OCI-LY3 (cell line): ENCODE results near the gene PLEKHA3.

Source experiments
- H2AFZ ChIP-seq: fragments of 200-600, 300-600 bp; shearing (Covaris generic); 2 replicates; pipeline ENCODE4 v1.6.0; 2014; ENCODE audit warnings: antibody characterized with exemption, low read depth, low read length
- H3K27ac ChIP-seq: fragments of 200-600, 300-600 bp; sonication (generic); 2 replicates; pipeline ENCODE4 v1.5.1; 2014; ENCODE audit warnings: mild to moderate bottlenecking, low read length, moderate library complexity, mixed read lengths
- H3K27me3 ChIP-seq: fragments of 200-600, 300-600 bp; sonication (generic); 2 replicates; pipeline ENCODE4 v1.6.1; 2014; ENCODE audit warnings: low read depth, low read length, mixed read lengths
- H3K36me3 ChIP-seq: fragments of 200-600, 300-600 bp; sonication (generic); replicated peaks from 2 replicates; pipeline ENCODE3; 2014; ENCODE audit warnings: low read depth, low read length, mixed read lengths
- H3K4me1 ChIP-seq: fragments of 300-600, 200-600 bp; sonication (generic); 2 replicates; pipeline ENCODE4 v1.6.1; 2014; ENCODE audit warnings: low read length, mixed read lengths
- H3K4me2 ChIP-seq: fragments of 200-600, 300-600 bp; sonication (generic); 2 replicates; pipeline ENCODE4 v1.6.1; 2014; ENCODE audit warnings: low read length, mixed read lengths
- H3K4me3 ChIP-seq: fragments of 300-600, 200-600 bp; sonication (generic); 2 replicates; pipeline ENCODE4 v1.5.1; 2014; ENCODE audit warnings: antibody characterized with exemption, mild to moderate bottlenecking, low read length, moderate library complexity
- H3K79me2 ChIP-seq: fragments of 300-600, 200-600 bp; shearing (Covaris generic); 2 replicates; pipeline ENCODE4 v1.6.1; 2014; ENCODE audit warnings: mild to moderate bottlenecking, low read length, mixed read lengths
- H3K9ac ChIP-seq: fragments of 300-600, 200-600 bp; shearing (Covaris generic); 2 replicates; pipeline ENCODE4 v1.6.0; 2014; ENCODE audit warnings: mild to moderate bottlenecking, low read length, moderate library complexity
- H3K9me3 ChIP-seq: fragments of 200-600, 300-600 bp; shearing (Covaris generic); 2 replicates; pipeline ENCODE4 v1.6.1; 2014; ENCODE audit warnings: low read length, mixed read lengths; ENCODE audit not compliant: insufficient read depth
- H4K20me1 ChIP-seq: fragments of 200-600, 300-600 bp; sonication (generic); 2 replicates; pipeline ENCODE4 v1.6.1; 2016; ENCODE audit warnings: low read length, mixed read lengths; ENCODE audit not compliant: insufficient read depth
- EZH2phosphoT487 ChIP-seq: fragments of 200-600 bp; shearing (Covaris generic); IDR thresholded peaks from 2 replicates; pipeline ENCODE4 v1.6.1; 2018; ENCODE audit warnings: antibody characterized with exemption, mixed run types, low read depth
- TF ChIP-seq, protein P1 (sequence below): fragments of 200-600, 300-600 bp; sonication (generic); IDR thresholded peaks from 2 replicates; pipeline ENCODE4 v1.5.1; 2014; ENCODE audit warnings: antibody characterized with exemption, low read length, low read depth

The PLEKHA3 gene

DNA sequence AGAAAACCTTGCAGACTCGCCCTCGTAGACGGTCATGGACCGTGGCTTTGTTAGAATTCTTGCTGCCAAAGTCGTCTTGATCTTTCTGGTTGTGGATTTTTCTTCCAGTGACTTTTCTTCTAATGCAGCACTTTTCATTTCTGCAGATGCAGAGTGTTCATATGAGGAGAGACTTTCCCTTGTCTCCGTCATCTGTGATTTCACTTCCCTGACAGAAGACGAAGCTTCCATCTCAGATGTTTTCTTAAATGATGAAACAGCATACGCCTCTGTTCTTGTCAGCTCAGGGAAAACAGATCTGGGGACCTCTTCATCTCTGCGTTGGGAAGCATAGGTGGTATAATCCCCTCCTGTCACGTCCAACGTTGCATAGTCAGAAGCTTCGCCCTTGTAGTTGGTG lies 50.9 kb downstream of the PLEKHA3 start:
- Histone ChIP-seq H3K36me3 (peaks cover 54% of the 10 kb centered on the region), H3K9me3 (no peaks in the 10 kb centered on the region), H4K20me1 (peaks cover 38% of the 10 kb centered on the region; the same call in 1 of the 2 replicates), H3K9ac (peak overlapping the region; percentile 76), H3K4me3 (peak overlapping the region; percentile 78), H3K27ac (peak overlapping the region; percentile 92), H2AFZ (no peak overlapping the region), H3K27me3 (no peaks in the 10 kb centered on the region), H3K4me1 (peaks cover 53% of the 10 kb centered on the region), H3K4me2 (peak overlapping the region; percentile 98), H3K79me2 (peaks cover 65% of the 10 kb centered on the region)
- TF ChIP-seq, protein P1, sequence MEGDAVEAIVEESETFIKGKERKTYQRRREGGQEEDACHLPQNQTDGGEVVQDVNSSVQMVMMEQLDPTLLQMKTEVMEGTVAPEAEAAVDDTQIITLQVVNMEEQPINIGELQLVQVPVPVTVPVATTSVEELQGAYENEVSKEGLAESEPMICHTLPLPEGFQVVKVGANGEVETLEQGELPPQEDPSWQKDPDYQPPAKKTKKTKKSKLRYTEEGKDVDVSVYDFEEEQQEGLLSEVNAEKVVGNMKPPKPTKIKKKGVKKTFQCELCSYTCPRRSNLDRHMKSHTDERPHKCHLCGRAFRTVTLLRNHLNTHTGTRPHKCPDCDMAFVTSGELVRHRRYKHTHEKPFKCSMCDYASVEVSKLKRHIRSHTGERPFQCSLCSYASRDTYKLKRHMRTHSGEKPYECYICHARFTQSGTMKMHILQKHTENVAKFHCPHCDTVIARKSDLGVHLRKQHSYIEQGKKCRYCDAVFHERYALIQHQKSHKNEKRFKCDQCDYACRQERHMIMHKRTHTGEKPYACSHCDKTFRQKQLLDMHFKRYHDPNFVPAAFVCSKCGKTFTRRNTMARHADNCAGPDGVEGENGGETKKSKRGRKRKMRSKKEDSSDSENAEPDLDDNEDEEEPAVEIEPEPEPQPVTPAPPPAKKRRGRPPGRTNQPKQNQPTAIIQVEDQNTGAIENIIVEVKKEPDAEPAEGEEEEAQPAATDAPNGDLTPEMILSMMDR: no peak
- TF ChIP-seq EZH2phosphoT487: no peak

DNA sequence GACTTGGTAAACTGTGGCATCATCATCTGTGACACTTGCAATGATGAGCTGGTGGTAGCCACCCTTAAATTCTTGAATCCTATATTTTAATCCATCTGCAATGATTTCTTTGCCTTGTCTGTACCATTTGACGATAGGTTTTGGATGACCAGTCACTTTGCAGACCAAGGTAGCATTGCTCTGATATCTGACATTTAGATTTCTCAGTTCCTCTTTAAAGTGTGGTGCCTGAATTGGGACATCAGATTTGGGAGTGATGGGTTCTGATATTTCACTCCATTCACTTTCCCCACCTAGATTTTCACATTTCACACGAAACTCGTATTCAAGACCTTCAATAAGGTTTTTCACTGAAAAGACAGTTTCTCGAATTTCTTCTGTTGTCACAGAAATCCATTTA lies 55.8 kb downstream of the PLEKHA3 start:
- peaks cover 79% of the 10 kb centered on the region for H3K36me3 ChIP-seq
- H3K9me3 ChIP-seq: no peaks in the 10 kb centered on the region
- peaks cover 19% of the 10 kb centered on the region for H3K4me1 ChIP-seq

DNA sequence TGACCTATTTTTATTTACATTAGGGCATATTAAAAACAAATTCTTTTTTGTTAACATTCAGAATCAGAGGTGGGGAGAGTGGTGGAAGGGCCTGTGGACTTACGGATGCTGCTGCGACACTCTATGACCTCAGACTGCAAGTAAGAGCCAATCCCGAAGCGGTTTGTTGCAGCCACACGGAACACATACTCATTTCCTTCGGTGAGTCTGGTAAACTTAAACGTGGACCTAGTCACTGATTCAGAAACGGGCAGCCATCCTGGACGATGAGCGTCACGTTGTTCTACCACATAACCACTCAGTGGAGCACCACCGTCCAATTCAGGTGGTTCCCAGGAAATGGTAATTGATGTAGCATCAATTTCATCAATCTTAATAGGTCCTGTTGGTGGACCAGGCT lies 61.9 kb downstream of the PLEKHA3 start:
- Histone ChIP-seq H3K9me3 (no peaks in the 10 kb centered on the region), H3K36me3 (peaks cover 69% of the 10 kb centered on the region), H3K4me3 (no peak overlapping the region), H3K27me3 (no peaks in the 10 kb centered on the region), H3K4me2 (no peak overlapping the region), H3K27ac (no peak overlapping the region), H4K20me1 (no peaks in the 10 kb centered on the region), H2AFZ (no peak overlapping the region), H3K4me1 (no peaks in the 10 kb centered on the region), H3K79me2 (no peaks in the 10 kb centered on the region), H3K9ac (no peak overlapping the region)
- no peak for TF ChIP-seq EZH2phosphoT487
- TF ChIP-seq, protein P1: no peak

More for the DNA sequence above, 55.8 kb downstream of the PLEKHA3 start:
- Histone ChIP-seq H3K27ac (no peak overlapping the region), H4K20me1 (peaks cover 16% of the 10 kb centered on the region; the same call in 1 of the 2 replicates), H3K27me3 (no peaks in the 10 kb centered on the region), H3K4me2 (no peak overlapping the region), H3K79me2 (peaks cover 30% of the 10 kb centered on the region), H3K9ac (no peak overlapping the region), H2AFZ (no peak overlapping the region), H3K4me3 (no peak overlapping the region)
- no peak for TF ChIP-seq EZH2phosphoT487
- TF ChIP-seq, protein P1: no peak

DNA sequence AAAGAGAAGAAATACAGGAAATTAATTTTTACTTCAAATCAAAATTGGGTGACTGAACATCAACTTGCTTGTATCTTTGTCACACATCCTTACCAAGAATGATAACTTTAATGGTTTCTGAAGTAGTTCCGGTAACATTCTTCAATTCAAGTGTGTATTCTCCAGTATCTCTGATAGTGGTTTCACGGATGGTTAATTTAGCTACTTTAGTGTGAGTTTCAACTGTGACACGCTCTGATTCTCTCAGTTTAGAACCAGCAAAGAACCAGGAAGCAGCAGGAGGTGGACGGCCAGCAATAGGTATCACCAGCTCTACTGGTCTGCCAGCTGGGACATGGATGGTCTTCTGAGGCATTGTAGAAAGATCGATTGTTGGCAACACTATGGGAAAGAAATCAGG lies 62.3 kb downstream of the PLEKHA3 start:
- no peaks in the 10 kb centered on the region for H3K79me2 ChIP-seq
- peaks cover 67% of the 10 kb centered on the region for H3K36me3 ChIP-seq
- H3K4me2 ChIP-seq: no peak overlapping the region

More for the DNA sequence above, 62.3 kb downstream of the PLEKHA3 start:
- Histone ChIP-seq H4K20me1 (no peaks in the 10 kb centered on the region), H3K4me3 (no peak overlapping the region), H3K27ac (no peak overlapping the region), H3K27me3 (no peaks in the 10 kb centered on the region), H3K9ac (no peak overlapping the region), H2AFZ (no peak overlapping the region), H3K4me1 (no peaks in the 10 kb centered on the region), H3K9me3 (no peaks in the 10 kb centered on the region)
- TF ChIP-seq, protein P1: no peak
- no peak for TF ChIP-seq EZH2phosphoT487
